HG03103 (cell line): Measurements from ENCODE around the gene TNFAIP2.

Experiments
- ATAC-seq: cut with Tn5 transposase; IDR thresholded peaks from one replicate; pipeline ENCODE4 v1.9.1; 2021; ENCODE audit warnings: low read depth; ENCODE audit not compliant: unreplicated experiment

The TNFAIP2 gene, protein sequence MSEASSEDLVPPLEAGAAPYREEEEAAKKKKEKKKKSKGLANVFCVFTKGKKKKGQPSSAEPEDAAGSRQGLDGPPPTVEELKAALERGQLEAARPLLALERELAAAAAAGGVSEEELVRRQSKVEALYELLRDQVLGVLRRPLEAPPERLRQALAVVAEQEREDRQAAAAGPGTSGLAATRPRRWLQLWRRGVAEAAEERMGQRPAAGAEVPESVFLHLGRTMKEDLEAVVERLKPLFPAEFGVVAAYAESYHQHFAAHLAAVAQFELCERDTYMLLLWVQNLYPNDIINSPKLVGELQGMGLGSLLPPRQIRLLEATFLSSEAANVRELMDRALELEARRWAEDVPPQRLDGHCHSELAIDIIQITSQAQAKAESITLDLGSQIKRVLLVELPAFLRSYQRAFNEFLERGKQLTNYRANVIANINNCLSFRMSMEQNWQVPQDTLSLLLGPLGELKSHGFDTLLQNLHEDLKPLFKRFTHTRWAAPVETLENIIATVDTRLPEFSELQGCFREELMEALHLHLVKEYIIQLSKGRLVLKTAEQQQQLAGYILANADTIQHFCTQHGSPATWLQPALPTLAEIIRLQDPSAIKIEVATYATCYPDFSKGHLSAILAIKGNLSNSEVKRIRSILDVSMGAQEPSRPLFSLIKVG

DNA sequence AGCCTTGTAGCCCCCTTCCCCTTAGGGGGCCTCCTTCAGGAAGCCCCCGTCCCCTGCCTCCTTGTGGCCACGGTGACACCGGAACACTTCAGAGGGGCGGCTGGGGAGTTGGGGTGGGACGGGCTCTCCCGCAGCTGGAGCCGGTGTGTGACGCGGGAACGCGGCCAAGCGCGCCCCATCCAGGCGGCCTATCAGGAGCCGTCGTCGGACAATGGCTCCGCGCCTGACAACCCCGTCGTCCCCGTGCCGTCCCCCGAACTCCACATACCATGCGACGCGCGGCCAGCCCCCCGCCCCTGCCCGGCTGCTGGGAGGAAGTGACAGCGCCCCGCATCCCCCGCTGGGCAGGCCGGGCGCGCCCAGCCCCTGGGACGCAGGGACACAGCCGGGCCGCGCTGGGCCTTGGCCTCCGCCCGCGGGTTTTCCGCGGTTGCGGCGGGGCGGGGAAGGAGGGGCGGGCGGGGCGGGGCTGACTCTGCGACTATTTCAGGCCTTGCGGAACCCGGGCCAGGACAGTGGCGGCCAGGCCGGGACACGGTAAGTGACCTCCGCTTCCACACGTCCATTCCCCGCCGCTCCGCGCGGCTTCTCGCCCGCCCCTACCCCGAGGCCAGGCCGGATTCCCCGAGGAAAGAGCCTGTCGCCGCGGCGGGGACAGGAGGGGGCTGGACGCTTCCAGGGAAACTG lies at the start of gene TNFAIP2:
TNFAIP2 (plus strand) TSS at position 515 of the 687 bp plus-strand sequence. CDS start 2,997 bp downstream, outside the sequence.
- no peak for ATAC-seq

GRCh38 chr14:103073876-103074728 lies 49.2 kb upstream of the TNFAIP2 start:
- no peak for ATAC-seq

DNA sequence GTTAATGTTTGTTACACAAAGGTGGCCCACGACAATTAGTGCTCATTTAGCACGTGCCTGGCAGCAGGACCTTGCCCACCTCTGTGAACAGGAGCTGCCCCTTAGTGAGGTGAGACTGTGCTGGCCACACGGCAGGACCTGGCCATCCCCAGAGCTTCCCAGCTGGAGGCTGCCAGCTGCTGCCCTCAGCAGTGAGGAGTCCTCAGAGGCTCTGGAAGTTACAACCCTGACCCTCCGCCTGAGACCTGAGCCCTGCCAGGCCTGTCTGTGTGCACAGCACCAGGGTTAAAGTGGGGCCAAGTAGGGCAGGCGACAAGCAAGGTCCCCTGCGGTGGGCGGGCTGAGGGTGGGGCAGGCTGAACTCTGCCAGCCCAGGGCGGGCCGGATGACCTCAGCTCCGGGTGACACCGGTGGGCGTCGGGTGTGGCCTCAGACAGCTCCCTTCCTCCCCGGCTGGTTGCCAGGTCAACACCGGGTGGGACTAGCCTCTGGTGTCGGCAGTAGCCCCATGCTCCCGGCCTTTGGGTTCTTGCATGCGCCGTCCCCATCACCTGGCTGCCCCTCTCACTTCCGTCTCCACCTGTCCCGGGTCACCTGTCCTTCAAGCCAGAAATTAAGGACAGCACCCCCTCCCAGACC lies 48.4 kb upstream of the TNFAIP2 start:
- ATAC-seq = no peak

- ATAC-seq = no peak
Observed at GRCh38 chr14:103078420-103078749, 44.9 kb upstream of the TNFAIP2 start.

DNA sequence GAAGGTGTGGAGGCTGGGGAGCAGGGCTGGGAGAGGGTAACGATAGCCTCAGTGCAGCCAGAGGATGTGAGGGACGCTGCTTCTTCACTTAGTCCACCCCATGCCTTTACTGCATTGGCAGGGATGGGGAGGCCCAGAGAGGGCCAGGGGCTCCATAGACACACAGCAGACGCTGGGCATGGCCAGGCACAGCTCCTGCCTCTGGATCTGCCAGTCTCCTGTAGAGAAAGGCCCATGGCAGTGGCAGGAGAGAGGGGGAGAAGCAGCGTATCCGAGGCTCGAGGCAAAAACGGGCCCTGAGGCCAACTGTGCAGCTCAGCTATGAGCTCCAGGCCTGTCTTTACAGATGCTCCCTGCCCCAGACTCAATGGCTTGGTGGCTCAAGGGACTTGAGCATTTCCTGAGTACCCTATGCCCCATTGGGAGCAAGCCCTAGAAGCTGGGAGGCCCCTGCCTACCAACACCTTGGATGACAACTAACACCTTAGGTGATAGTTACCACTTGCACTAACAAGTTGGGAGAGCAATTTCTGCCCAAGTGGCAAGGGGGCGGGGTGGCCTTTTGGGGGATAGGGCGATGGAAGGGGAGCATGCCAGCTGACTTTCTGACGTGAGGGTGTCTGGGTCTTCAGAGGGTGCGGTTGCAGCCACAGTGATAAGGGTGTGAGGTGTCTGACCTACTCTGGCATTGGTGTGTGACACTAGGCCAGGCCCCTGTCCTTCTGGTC lies 44.2 kb upstream of the TNFAIP2 start:
- ATAC-seq = no peak

DNA sequence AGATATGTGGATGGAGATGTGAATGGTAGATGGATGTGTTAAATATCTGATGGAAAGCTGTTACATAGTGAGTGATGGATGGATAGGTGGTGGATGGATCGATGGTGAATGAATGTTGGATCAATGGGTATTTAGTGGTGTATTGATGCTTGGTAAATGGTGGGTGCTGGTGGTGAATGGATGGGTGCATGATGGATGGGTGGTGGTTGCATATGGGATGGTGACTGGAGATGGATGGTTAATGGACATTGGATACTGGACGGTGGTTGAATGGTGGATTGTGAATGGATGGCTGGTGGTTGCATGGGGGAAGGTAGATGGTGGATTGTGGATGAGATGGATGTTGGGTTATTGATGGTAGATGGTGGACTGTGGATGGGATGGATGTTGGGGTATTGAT lies 41.3 kb upstream of the TNFAIP2 start:
- ATAC-seq = no peak

DNA sequence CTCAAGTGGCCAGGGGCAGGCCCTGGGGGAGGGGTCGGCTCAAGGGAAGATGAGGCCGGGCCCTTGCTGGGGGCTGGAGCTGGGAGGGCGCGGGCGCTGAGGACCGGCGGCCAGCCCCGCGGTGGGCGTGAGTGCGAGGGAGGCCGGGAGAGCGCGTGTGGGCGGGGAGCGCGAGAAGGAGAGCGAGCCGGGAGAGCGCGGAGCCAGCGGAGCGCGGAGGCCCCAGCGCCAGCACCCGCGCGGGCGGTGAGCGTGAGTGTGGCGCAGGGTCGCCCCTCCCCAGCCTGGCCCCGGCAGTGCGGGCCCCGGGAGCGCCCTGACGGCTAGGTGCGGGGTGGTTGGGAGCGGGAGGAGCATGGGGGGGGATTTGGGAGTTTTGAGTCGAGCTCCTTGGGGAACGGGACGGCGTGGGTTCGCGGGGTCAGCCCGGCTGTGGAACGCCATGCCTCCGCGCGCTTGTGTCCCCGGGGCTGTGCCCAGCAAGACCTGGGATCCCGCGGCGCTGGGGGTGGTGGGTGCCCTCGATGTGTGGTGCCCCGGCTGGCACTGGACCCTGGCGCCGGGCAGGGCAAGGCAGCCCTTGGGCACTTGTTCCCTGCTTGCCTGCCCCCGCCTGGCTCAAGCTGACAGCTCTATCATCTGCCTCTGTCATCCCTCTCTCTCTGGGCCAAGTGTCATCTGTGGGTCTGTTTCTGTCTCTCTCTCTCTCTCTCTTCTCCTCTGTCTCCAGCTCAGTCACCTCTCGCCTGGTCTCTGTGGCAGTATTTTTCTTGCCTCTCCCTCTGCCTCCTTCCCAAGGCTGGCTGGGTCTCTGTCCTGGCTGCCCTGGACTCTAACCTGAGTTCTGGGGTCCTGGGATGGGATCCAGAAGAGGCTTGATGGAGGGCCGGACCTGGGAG lies 39.0 kb upstream of the TNFAIP2 start, which contains the start of gene LBHD2:
LBHD2 (plus strand) TSS at position 190 of the 899 bp plus-strand sequence. CDS start 1,803 bp downstream, outside the sequence.
- ATAC-seq = no peak

DNA sequence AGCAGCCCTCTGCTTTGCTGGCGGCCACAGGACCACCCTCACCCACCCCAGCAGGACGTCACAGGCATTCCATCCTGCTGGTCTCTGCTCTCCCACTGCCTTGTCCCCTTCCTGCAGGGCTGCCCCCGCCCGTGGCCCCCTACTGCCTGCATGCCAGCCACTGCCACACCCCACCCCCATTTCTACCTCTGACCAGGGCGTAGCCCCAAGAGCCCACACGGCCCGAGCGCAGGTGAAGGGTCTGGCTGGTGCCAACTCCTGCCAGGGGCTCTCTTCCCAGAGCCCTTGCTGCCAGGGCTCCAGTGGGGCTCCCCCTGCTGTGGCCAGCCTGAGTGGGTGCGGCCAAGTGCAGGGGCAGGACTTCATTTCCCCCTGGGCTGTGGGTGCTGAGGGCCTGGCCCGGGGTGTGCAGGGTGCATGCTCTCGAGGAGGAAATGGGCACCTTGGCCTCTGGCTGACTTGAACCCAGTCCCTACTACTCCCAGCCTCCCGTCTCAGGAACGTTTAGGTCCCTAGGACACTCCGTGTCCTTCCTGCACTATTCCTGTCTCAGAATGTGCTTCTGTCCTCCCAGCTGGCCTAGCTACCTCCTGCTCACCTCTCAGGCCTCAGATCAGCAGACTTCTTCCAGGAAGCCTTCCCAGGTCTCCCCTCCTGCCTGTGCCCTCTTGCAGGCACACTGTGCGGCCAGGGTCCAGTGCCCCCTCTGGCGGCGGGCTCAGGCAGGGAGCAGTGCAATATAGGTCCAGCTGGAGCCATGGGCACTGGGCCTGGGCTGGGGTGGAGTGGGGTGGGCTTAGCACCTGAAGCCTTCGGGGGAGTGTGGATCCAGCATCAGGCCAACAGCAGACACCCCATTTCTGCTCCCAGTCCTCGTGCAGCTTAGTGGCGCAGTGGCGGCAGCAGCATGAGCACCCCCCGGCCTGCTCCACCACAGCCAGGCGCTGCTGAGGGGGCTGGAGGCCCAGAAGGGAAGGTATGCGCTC lies 37.9 kb upstream of the TNFAIP2 start:
- ATAC-seq = no peak

- ATAC-seq = no peak
Observed at GRCh38 chr14:103086771-103087342, 36.4 kb upstream of the TNFAIP2 start.

GRCh38 chr14:103087343-103087835 lies 35.9 kb upstream of the TNFAIP2 start:
- no peak for ATAC-seq

DNA sequence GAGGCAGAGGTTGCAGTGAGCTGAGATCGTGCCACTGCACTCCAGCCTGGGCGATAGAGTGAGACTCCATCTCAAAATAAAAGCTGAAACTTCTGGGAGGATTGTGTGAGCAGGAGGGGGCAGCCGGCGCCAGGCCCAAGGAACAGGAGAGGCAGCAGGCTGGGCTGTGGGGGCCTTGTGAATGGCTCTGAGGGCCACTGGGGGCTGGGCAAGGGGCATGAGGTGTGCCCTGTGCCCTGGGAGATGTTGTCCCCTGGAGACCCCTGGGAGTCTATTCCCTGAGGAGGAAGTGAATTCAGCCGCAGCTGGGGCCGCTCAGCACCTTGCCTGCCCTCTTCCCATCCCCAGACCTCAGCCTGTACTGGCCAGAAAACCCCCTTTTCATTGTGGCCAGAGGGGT lies 34.3 kb upstream of the TNFAIP2 start:
- no peak for ATAC-seq

- ATAC-seq = no peak
Observed at GRCh38 chr14:103089386-103090335, 33.6 kb upstream of the TNFAIP2 start.

GRCh38 chr14:103090481-103091020 lies 32.7 kb upstream of the TNFAIP2 start:
- ATAC-seq = no peak

DNA sequence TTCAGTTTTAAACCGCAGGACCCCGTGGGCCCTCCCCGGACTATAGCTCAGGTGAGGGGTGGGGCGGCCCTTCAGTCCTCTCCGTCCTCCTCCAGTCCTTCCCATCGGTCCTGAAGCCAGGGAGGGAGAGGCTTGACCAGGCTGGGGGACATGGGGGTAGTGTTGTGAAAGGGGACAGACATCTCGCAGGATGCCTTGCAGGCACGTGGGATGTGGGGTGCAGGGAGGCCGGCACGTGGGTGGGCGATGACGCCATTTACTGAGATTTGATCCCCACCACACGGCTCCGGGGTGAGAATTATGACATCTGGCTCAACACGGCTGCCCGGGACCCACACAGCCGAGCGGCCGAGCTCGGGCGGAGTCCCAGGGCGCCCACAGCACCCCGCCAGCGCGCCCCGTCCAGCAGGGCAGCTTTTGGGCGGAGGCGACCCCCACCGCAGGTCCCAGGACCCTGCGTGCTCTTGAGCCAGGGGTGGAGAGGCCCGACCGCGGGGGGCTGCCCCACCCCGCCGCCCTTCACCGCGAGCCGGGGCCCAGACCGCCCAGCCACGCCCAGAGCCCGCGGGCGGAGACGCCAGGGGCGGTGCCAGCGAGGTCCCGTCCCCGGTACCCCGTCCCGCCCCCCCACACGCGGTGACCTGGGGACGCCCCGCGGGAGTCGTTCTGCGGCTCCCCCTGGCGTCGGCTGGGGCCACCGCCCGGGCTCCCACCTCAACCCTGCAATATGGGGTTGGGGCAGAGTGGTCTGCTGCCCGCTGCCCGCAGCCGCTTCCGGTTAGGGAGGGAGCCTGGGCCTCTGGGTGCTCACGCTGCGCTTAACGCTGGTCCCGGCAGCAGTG lies 32.0 kb upstream of the TNFAIP2 start:
- ATAC-seq = peak; percentile 52

DNA sequence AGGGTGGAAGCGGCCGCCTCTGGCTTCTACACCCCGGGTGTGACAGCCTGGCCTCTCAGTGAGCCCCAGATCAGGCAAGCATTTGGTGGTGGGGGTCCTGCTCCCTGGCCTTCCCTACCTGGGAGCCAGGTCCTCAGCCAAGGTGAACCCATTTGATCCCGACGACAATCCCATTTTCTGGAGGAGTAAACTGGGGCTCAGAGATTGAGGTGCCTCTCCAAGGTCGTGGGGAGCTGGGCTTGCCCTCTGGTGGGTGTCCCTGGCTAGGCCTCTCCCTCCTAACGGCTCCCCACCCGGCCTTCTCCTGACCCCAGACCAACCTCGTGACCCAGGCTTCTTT lies 31.4 kb upstream of the TNFAIP2 start:
- ATAC-seq = no peak
